Mucosa of gallbladder (tissue), 1 donor: ENCODE data around the gene TUBA8. TPM values are rescaled to one million over a fixed set of nuclear protein-coding genes. Genes with fewer than 3 reads are reported as not detected.
A peak's percentile ranks its signal among the peaks of the same experiment; 100 is the strongest.
"Not testable (repeated sequence)": the region's sequence is repeated elsewhere in the genome, so short reads cannot be mapped to it uniquely, and the experiment has no call there.

ENCODE experiments used
- DNase-seq: peaks from one replicate; pipeline ENCODE4 v3.0.0-alpha.2; 2020; ENCODE audit warnings: low spot score
- total RNA-seq: library from RNA; stranded (reverse); gene quantifications from one replicate; pipeline ENCODE4 v1.2.1, GENCODE V29; 2021
- donor health status: DM: no; HTN: no; CAD: no.

The TUBA8 gene
- total RNA-seq, 1 donor from 2014 or later, result 2.1 TPM

DNA sequence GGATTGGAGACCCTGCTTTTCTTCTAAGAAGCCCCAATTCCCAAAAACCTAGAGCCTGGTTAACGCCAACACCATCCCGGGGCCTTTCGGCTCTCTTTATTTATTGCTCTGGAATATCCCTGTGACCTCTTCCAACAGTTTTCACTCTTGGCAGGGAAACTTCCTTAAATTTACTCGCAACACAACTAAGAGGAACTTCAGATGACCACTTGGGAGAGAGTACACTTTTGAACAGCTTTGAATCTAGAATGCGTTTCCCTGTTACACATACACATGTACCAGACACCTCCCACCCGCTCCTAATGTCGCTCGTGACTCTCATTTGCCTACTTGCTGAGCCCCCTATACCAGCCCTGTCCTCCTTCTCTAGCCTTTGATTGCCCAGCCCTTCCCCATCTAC is 19.4 kb downstream of the TUBA8 start:
- no peak for DNase-seq

DNA sequence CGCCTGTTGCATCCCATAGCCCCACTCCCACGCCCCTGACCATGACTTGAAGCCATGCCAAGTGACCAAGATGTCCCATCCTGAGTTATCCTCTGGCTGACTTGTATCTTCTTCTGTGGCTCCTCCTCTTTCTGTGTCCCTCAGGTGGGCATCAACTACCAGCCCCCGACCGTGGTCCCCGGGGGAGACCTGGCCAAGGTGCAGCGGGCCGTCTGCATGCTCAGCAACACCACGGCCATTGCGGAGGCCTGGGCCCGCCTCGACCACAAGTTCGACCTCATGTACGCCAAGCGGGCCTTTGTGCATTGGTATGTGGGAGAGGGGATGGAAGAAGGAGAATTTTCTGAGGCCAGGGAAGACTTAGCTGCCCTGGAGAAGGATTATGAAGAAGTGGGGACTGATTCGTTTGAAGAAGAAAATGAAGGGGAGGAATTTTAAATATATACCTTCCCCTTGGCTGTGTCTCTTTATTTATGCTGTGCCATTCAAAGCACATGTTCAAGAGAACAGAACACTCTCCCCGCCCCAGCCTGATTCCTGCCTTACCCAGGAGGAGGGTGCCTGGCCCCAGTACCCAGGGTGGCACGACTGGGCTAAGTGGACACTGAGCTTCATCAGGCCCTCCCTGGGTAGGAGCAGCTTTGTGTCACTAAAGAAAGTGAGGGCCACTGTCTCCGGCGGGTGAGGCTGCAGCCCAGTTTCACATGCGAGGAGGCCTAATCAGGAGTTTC is 20.3 kb downstream of the TUBA8 start:
- no peak for DNase-seq

DNA sequence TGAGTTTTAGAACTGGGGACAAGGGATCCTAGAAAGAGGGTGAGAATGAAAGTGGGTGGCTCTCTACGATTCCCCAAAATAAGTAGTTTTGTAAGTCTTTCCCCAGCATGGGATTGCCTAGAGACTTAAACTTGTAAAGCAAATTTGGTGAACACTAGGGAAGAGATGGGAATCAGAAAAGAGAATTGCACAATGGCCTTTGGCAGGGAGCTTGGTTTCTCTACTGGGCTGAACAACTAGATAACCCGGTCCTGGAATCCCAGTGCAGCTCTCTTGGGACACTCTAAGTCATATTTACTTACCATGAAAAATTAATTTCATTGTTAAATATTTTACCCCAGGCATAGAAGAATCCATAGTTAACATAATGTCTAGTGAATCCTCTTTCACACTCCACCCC is 22.8 kb downstream of the TUBA8 start:
- DNase-seq, result no peak

- no peak for DNase-seq
Observed at GRCh38 chr22:18136563-18137320, 26.1 kb downstream of the TUBA8 start.

- DNase-seq, result not testable (repeated sequence)
Observed at GRCh38 chr22:18141004-18141403, 30.4 kb downstream of the TUBA8 start.

GRCh38 chr22:18144105-18144504 is 33.5 kb downstream of the TUBA8 start:
- DNase-seq, result no peak

GRCh38 chr22:18145676-18146388 is 35.2 kb downstream of the TUBA8 start:
- no peak for DNase-seq

DNA sequence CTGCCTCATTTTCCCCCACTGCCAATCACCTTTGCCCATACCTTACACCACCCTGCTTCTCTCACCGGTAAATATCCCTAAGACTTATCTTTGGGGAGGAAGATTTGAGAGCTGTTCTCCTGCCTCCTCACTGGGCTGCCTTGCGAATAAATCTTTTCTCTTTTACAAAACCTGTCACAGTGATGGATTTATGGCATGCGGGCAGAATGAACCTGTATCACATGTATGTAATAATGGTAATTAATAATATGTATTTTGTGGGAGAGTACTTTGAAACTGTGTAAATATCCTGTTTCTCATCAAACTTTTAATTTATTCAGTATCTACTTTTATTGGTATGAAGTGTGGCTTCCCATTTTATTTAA is 35.8 kb downstream of the TUBA8 start:
- DNase-seq, result no peak

DNA sequence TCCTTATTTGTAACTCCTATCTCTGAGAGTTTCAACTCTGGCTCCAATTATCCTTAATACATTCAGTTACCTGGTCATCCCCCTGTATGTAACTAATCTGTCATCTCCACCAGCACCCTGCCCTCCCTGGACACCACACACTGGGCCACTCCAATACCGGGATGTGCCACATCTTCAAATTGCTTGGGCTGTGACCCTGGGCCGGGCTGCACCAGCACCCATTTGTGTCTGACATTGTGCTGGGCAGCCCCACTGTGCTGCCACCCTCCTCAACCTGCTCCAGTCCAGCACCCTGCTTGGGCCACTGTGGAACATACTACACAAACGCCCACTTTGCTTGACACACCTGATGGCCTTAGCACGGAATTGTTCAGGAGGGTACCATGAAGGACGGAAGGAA is 37.2 kb downstream of the TUBA8 start:
- DNase-seq, result no peak

DNA sequence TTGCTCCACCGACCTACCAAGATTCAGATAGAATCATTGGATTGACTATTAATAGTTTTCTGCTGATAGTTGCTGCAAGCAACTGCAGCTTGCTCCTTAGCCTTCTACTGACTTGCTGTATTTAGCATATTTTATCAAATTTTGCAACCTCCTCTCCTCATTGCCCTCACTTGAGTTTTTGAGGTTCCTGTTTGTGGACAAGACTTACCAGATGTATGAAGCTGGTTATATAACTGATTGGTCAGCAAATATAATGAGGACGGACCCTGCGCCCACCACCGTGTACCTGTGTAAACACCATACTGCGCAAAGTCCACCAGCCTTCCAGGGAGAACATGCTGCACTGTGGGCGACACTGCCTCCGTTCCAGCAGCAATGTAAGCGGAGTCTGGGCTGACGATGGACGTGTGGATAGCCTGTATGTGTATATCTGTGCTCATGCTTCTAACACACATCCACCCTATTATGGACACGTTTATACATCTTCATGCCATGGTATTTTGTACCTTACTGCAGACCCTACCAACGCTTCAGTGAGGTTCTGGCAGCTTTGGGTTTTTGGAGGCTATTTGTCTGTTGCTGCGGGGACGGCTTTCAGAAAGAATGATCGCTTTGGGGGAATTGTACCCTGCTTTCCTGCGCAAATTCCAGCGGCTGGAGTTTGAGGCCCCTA is 37.8 kb downstream of the TUBA8 start:
- DNase-seq, result no peak

DNA sequence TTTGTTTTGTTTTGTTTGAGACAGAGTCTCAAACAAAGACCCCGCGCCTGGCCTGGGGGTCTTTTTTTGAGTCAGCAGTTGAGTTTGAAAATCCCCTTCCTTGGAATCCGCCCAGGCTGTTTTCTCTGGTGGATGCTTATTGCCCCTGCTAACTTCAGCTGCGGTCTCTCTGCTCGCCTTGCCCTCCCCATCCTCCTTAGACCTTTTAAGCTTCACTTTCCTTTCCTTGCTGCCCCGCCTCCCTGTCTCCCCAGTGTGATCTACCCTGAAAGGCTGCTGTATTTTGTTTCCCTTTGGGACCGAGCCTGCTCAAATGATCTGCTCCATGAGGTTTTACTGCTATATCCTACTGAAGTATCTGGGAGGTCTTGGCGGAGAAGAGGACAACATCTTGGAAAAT is 41.9 kb downstream of the TUBA8 start:
- no peak for DNase-seq

- DNase-seq, result no peak
Observed at GRCh38 chr22:18154821-18155390, 44.3 kb downstream of the TUBA8 start.

DNA sequence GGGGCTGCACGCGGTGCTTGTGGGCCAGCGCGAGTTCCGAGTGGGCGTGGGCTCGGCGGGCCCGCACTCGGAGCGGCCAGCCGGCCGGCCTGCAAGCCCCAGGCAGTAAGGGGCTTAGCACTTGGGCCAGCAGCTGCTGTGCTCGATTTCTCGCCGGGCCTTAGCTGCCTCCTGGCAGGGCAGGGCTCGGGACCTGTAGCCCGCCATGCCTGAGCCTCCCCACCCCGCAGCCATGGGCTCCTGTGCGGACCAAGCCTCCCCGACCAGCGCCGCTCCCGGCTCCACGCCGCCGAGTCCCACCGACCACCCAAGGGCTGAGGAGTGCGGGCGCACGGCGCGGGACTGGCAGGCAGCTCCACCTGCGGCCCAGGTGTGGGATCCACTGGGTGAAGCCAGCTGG is 44.9 kb downstream of the TUBA8 start:
- DNase-seq, result not testable (repeated sequence)

- DNase-seq, result peak; percentile 54
Observed at GRCh38 chr22:18156878-18157713, 46.5 kb downstream of the TUBA8 start.

GRCh38 chr22:18157714-18158028 is 47.1 kb downstream of the TUBA8 start:
- DNase-seq, result no peak

DNA sequence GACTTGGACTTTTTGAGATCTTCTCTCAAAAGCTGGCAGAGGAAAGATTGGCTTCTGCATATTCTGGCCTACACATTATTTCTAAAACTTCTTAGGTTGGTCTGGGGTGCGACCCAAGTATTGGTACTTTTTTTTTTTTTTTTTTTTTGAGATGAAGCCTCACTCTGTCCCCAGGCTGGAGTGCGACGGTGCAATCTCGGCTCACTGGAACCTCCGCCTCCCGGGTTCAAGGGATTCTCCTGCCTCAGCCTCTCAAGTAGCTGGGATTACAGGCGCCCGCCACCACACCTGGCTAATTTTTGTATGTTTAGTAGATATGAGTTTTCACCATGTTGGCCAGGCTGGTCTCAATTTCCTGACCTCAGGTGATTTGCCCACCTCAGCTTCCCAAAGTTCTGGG is 50.0 kb downstream of the TUBA8 start:
- DNase-seq, result not testable (repeated sequence)

GRCh38 chr22:18163843-18164242 is 53.2 kb downstream of the TUBA8 start:
- not testable (repeated sequence) for DNase-seq

GRCh38 chr22:18164584-18164983 is 54.0 kb downstream of the TUBA8 start:
- DNase-seq, result not testable (repeated sequence)

GRCh38 chr22:18165356-18165755 is 54.7 kb downstream of the TUBA8 start:
- not testable (repeated sequence) for DNase-seq

DNA sequence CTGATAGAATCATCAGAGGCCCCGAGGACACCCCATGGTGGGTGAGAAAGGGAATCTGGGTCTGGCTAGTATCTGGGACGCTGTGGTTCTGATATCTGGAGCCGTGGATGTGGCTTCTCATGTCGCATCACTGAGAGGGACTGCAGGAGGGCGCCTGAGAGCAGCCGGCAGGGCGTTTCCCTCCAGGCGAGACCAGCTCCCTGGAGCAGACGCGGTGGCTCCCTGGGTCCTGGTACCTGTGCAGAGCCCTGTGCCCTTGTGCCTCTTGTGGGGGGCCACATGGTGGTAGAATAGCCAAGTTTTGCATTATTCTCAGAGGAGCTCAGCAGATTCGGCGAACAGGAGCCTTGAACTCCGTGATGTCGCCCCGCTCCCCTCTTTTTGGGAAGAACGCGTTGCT is 59.7 kb downstream of the TUBA8 start:
- not testable (repeated sequence) for DNase-seq

- DNase-seq, result not testable (repeated sequence)
Observed at GRCh38 chr22:18172203-18172602, 61.6 kb downstream of the TUBA8 start.
